Left renal pelvis (tissue), 4 donors: ENCODE measurements around the gene TRPC1. TPM values are rescaled to one million over a fixed set of nuclear protein-coding genes. Genes with fewer than 3 reads are reported as not detected.
"Not testable (repeated sequence)": the region's sequence is repeated elsewhere in the genome, so short reads cannot be mapped to it uniquely, and the experiment has no call there.

Source experiments
- DNase-seq, 4 donors: peaks; one replicate each; pipeline ENCODE4 v3.0.0-alpha.2; 2013; ENCODE audit warnings: low read depth in 4 of 4, low spot score in 3 of 4
- polyA plus RNA-seq, 4 donors: library from polyadenylated mRNA; unstranded; fragments of 120-200 nt; gene quantifications; one replicate each; pipeline ENCODE4 v1.2.1, GENCODE V29; 2013; ENCODE audit not compliant: insufficient read length in 4 of 4

The TRPC1 gene
- polyA plus RNA-seq, 4 donors: 12.7 to 13.9 (median 13.2) TPM

GRCh38 chr3:142750531-142750930 is 26.7 kb downstream of the TRPC1 start:
- DNase-seq: not testable (repeated sequence)

GRCh38 chr3:142752605-142753004 is 28.8 kb downstream of the TRPC1 start:
- DNase-seq: not testable (repeated sequence)

GRCh38 chr3:142754494-142754893 is 30.7 kb downstream of the TRPC1 start:
- DNase-seq: no peak

GRCh38 chr3:142768338-142768737 is 44.5 kb downstream of the TRPC1 start:
- DNase-seq: no peak

- no peak for DNase-seq
Observed at GRCh38 chr3:142777927-142778326, 54.1 kb downstream of the TRPC1 start.

- DNase-seq: no peak
Observed at GRCh38 chr3:142778541-142778940, 54.7 kb downstream of the TRPC1 start.

GRCh38 chr3:142779591-142779990 is 55.8 kb downstream of the TRPC1 start:
- DNase-seq: no peak

GRCh38 chr3:142782616-142783015 is 58.8 kb downstream of the TRPC1 start:
- no peak for DNase-seq

GRCh38 chr3:142784228-142784627 is 60.4 kb downstream of the TRPC1 start:
- DNase-seq: no peak

GRCh38 chr3:142785996-142786395 is 62.2 kb downstream of the TRPC1 start:
- DNase-seq: no peak

GRCh38 chr3:142787719-142788118 is 63.9 kb downstream of the TRPC1 start:
- DNase-seq: no peak

- no peak for DNase-seq
Observed at GRCh38 chr3:142794508-142794907, 70.7 kb downstream of the TRPC1 start.

GRCh38 chr3:142795332-142795731 is 71.5 kb downstream of the TRPC1 start:
- no peak for DNase-seq

GRCh38 chr3:142796823-142797222 is 73.0 kb downstream of the TRPC1 start:
- no peak for DNase-seq

GRCh38 chr3:142801746-142802145 is 77.9 kb downstream of the TRPC1 start:
- no peak for DNase-seq

- DNase-seq: no peak
Observed at GRCh38 chr3:142802891-142803290, 79.1 kb downstream of the TRPC1 start.

GRCh38 chr3:142808103-142808917 is 84.5 kb downstream of the TRPC1 start:
- no peak for DNase-seq

GRCh38 chr3:142809259-142809658 is 85.4 kb downstream of the TRPC1 start:
- no peak for DNase-seq

- no peak for DNase-seq
Observed at GRCh38 chr3:142815803-142816202, 92.0 kb downstream of the TRPC1 start.

- no peak for DNase-seq
Observed at GRCh38 chr3:142817356-142817755, 93.5 kb downstream of the TRPC1 start.

GRCh38 chr3:142817897-142818296 is 94.1 kb downstream of the TRPC1 start:
- DNase-seq: no peak

- no peak for DNase-seq
Observed at GRCh38 chr3:142818651-142819050, 94.8 kb downstream of the TRPC1 start.

- DNase-seq: no peak
Observed at GRCh38 chr3:142819179-142819578, 95.3 kb downstream of the TRPC1 start.
